ENCODE results near the gene ADAMTS15.

GRCh38 chr11:130408401-130408890 is 40.0 kb upstream of the ADAMTS15 start:
- TF ChIP-seq, protein P1, sequence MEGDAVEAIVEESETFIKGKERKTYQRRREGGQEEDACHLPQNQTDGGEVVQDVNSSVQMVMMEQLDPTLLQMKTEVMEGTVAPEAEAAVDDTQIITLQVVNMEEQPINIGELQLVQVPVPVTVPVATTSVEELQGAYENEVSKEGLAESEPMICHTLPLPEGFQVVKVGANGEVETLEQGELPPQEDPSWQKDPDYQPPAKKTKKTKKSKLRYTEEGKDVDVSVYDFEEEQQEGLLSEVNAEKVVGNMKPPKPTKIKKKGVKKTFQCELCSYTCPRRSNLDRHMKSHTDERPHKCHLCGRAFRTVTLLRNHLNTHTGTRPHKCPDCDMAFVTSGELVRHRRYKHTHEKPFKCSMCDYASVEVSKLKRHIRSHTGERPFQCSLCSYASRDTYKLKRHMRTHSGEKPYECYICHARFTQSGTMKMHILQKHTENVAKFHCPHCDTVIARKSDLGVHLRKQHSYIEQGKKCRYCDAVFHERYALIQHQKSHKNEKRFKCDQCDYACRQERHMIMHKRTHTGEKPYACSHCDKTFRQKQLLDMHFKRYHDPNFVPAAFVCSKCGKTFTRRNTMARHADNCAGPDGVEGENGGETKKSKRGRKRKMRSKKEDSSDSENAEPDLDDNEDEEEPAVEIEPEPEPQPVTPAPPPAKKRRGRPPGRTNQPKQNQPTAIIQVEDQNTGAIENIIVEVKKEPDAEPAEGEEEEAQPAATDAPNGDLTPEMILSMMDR (IDR thresholded peaks at IDR 0.05), result no peak
- no peak for TF ChIP-seq POLR2A (IDR thresholded peaks at IDR 0.05)

All from heart left ventricle (tissue), 13 donors.